ENCODE measurements around the gene PEX11B.

PEX11B gene

DNA sequence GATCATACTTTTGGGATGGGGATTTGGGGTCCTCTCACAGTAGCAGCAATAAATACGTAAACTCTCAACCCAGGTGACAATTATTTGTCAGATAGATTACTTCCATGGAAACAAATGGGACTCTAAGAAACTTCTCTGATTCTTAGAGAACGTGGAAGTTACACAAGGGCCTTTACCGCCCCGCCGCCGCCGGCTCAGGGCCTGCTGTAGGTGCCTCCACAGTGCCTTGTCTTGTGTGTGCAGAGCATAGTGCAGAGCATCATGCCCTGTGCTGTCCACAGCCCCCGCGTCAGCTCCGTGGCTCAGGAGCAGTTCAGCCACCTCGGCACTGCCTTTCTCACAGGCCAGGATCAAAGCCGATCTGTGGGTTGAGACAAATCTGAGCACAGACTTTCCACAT, 43.9 kb downstream of the PEX11B start:
- Histone ChIP-seq H3K9ac (ENCODE audit: low read length) (no peak overlapping the region), H3K9me3 (ENCODE audit: control insufficient read depth, low read length) (no peaks in the 10 kb centered on the region), H3K4me1 (ENCODE audit: control insufficient read depth, insufficient read depth, low read length) (peaks cover 21% of the 10 kb centered on the region), H3K27me3 (ENCODE audit: control insufficient read depth, insufficient read depth, low read length) (no peaks in the 10 kb centered on the region), H3K36me3 (ENCODE audit: control insufficient read depth, insufficient read depth, low read length) (no peaks in the 10 kb centered on the region), H3K4me3 (ENCODE audit: low read length) (no peak overlapping the region)

- Histone ChIP-seq H3K4me3 (ENCODE audit: low read length) (peak overlapping the region; percentile 36), H3K27me3 (ENCODE audit: control insufficient read depth, insufficient read depth, low read length) (no peaks in the 10 kb centered on the region), H3K36me3 (ENCODE audit: control insufficient read depth, insufficient read depth, low read length) (no peaks in the 10 kb centered on the region), H3K9ac (ENCODE audit: low read length) (peak overlapping the region; percentile 64), H3K9me3 (ENCODE audit: control insufficient read depth, low read length) (no peaks in the 10 kb centered on the region), H3K4me1 (ENCODE audit: control insufficient read depth, insufficient read depth, low read length) (peaks cover 5% of the 10 kb centered on the region)
Measured at GRCh38 chr1:145871994-145872924, 46.3 kb downstream of the PEX11B start.

- Histone ChIP-seq H3K9ac (ENCODE audit: low read length) (no peak overlapping the region), H3K36me3 (ENCODE audit: control insufficient read depth, insufficient read depth, low read length) (no peaks in the 10 kb centered on the region), H3K27me3 (ENCODE audit: control insufficient read depth, insufficient read depth, low read length) (no peaks in the 10 kb centered on the region), H3K4me1 (ENCODE audit: control insufficient read depth, insufficient read depth, low read length) (peaks cover 4% of the 10 kb centered on the region), H3K4me3 (ENCODE audit: low read length) (no peak overlapping the region), H3K9me3 (ENCODE audit: control insufficient read depth, low read length) (no peaks in the 10 kb centered on the region)
Measured at GRCh38 chr1:145868232-145868631, 50.3 kb downstream of the PEX11B start.

GRCh38 chr1:145863282-145864018, 55.1 kb downstream of the PEX11B start:
- Histone ChIP-seq H3K4me1 (ENCODE audit: control insufficient read depth, insufficient read depth, low read length) (peaks cover 15% of the 10 kb centered on the region), H3K4me3 (ENCODE audit: low read length) (no peak overlapping the region), H3K36me3 (ENCODE audit: control insufficient read depth, insufficient read depth, low read length) (no peaks in the 10 kb centered on the region), H3K9ac (ENCODE audit: low read length) (no peak overlapping the region), H3K9me3 (ENCODE audit: control insufficient read depth, low read length) (no peaks in the 10 kb centered on the region), H3K27me3 (ENCODE audit: control insufficient read depth, insufficient read depth, low read length) (no peaks in the 10 kb centered on the region)
